HG03521 (cell line): ENCODE measurements around the gene HSD3B7.

Experiments
- ATAC-seq: cut with Tn5 transposase; IDR thresholded peaks from one replicate; pipeline ENCODE4 v1.9.1; 2021; ENCODE audit warnings: mild to moderate bottlenecking, moderate library complexity; ENCODE audit not compliant: unreplicated experiment

Gene HSD3B7

GRCh38 chr16:30982548-30983288, 2.3 kb upstream of the HSD3B7 start:
- ATAC-seq = no peak

GRCh38 chr16:30983289-30983889, 1.6 kb upstream of the HSD3B7 start:
- no peak for ATAC-seq

GRCh38 chr16:30983898-30984610, 953 bp upstream of the HSD3B7 start:
- no peak for ATAC-seq

GRCh38 chr16:30985401-30986128, 558 bp downstream of the HSD3B7 start:
- no peak for ATAC-seq

GRCh38 chr16:30986129-30986991, 1.4 kb downstream of the HSD3B7 start:
- no peak for ATAC-seq

GRCh38 chr16:30987581-30988190, 2.7 kb downstream of the HSD3B7 start:
- ATAC-seq = no peak

GRCh38 chr16:30989469-30990047, 4.6 kb downstream of the HSD3B7 start:
- no peak for ATAC-seq

- ATAC-seq = no peak
Measured at GRCh38 chr16:30990105-30990504, 5.1 kb downstream of the HSD3B7 start.

- ATAC-seq = no peak
Measured at GRCh38 chr16:30991052-30991451, 6.0 kb downstream of the HSD3B7 start.

GRCh38 chr16:30992276-30992780, 7.3 kb downstream of the HSD3B7 start:
- ATAC-seq = no peak

- ATAC-seq = no peak
Measured at GRCh38 chr16:30992931-30993816, 8.2 kb downstream of the HSD3B7 start.

- ATAC-seq = no peak
Measured at GRCh38 chr16:30995927-30996323, 10.9 kb downstream of the HSD3B7 start.

- ATAC-seq = peak; percentile 2
Measured at GRCh38 chr16:30996324-30996984, 11.4 kb downstream of the HSD3B7 start.

- ATAC-seq = peak; percentile 89
Measured at GRCh38 chr16:30996985-30997724, 12.1 kb downstream of the HSD3B7 start.

GRCh38 chr16:30997725-30998711, 13.0 kb downstream of the HSD3B7 start:
- no peak for ATAC-seq
